ENCODE data around the gene ALKBH5. TPM values are rescaled to one million over a fixed set of nuclear protein-coding genes. Genes with fewer than 3 reads are reported as not detected.

Gene ALKBH5
- total and polyA plus RNA-seq, 2 of the 8 experiments (the other 6 are each of a cell fraction or from before 2014, with no cell fraction given), result 63.7 to 86.4 TPM

GRCh38 chr17:18182110-18182977 lies 1.3 kb upstream of the ALKBH5 start:
- Histone ChIP-seq H3K4ac (replicated peaks; ENCODE audit: insufficient read length, low read depth, low read length) (peak overlapping the region; percentile 70), H3K9me3 (ENCODE audit: insufficient read depth in 2 of 2, low read depth in 1 of 2, low read length in 1 of 2) (no peaks in the 10 kb centered on the region), H2BK20ac (ENCODE audit: low read length) (no peak overlapping the region), H2BK120ac (replicated peaks; ENCODE audit: low read depth, low read length) (no peak overlapping the region), H2AK5ac (ENCODE audit: low read depth, low read length) (0 out of 2 replicates have a peak overlapping the region, but pooled peaks have one; percentile 19), H3K9ac (replicated peaks in 1 of 4; ENCODE audit: extremely low read depth in 1 of 4, low read depth in 3 of 4, low read length in 3 of 4) (peak overlapping the region; percentile 41 to 88 (median 82)), H4K91ac (replicated peaks; ENCODE audit: insufficient read length, low read length) (peak overlapping the region; percentile 83), H2BK15ac (ENCODE audit: low read length) (0 out of 2 replicates have a peak overlapping the region, but pooled peaks have one; percentile 61), H3K4me2 (ENCODE audit: insufficient read depth in 1 of 2, low read depth in 2 of 2, low read length in 2 of 2) (peak overlapping the region; percentile 68 to 99), H4K5ac (ENCODE audit: insufficient read length, low read depth, low read length) (peak overlapping the region; percentile 84), H3K14ac (ENCODE audit: insufficient read length) (no peak overlapping the region), H2BK12ac (ENCODE audit: low read depth, low read length) (peak overlapping the region; percentile 87), H2BK5ac (ENCODE audit: low read depth, low read length) (peak overlapping the region; percentile 69), H3K36me3 (ENCODE audit: control insufficient read depth in 2 of 4, insufficient read depth in 4 of 4, low read length in 3 of 4) (peaks cover 3 to 9% (median 6%) of the 10 kb centered on the region in 4 experiments; a peak in 5 of 8 replicates), H3K79me1 (ENCODE audit: low read depth, low read length) (peaks cover 16% of the 10 kb centered on the region), H4K8ac (ENCODE audit: extremely low read depth, insufficient read depth, low read length) (peak overlapping the region; percentile 92), H2AFZ (ENCODE audit: low read length) (no peak overlapping the region; the same call in 1 of the 2 replicates), H3K18ac (ENCODE audit: extremely low read depth, low read length) (peak overlapping the region; percentile 21; the same call in 1 of the 2 replicates), H3K27me3 (replicated peaks in 1 of 4; ENCODE audit: control insufficient read depth in 3 of 4, extremely low read depth in 1 of 4, insufficient read depth in 3 of 4, low read length in 3 of 4) (no peaks in the 10 kb centered on the region), H3K56ac (replicated peaks; ENCODE audit: insufficient read length, low read depth, low read length) (peak overlapping the region; percentile 90), H3K23ac (ENCODE audit: insufficient read length) (no peak overlapping the region), H3K27ac (ENCODE audit: low read depth, low read length) (peak overlapping the region; percentile 90), H3K79me2 (ENCODE audit: control insufficient read depth in 1 of 2, insufficient read depth in 2 of 2, low read length in 2 of 2) (peaks cover 27 to 31% of the 10 kb centered on the region in 2 experiments), H4K20me1 (replicated peaks in 1 of 2; ENCODE audit: control insufficient read depth in 1 of 2, insufficient read depth in 2 of 2, low read length in 2 of 2) (peaks cover 18 to 26% of the 10 kb centered on the region in 2 experiments), H3K23me2 (ENCODE audit: low read depth, low read length) (peaks cover 18% of the 10 kb centered on the region), H3K4me1 (replicated peaks in 1 of 4; ENCODE audit: control insufficient read depth in 3 of 4, insufficient read depth in 4 of 4, low read length in 3 of 4) (peaks cover 5 to 25% (median 8%) of the 10 kb centered on the region in 4 experiments), H3K4me3 (ENCODE audit: extremely low read depth in 1 of 4, insufficient read depth in 2 of 4, low read depth in 3 of 4, low read length in 4 of 4) (peak overlapping the region; percentile 52 to 87 (median 80))
- CTCF ChIA-PET (ENCODE audit: partially characterized antibody), result interaction anchor here (0.7 to 4.8 kb wide), 7 partner anchors 10 to 41 kb away, joined by 4 to 53 read pairs (median 4); no protein-coding TSS in a partner anchor
- TF ChIP-seq JUND (IDR thresholded peaks at IDR 0.05; ENCODE audit: low read length) (no peak), SIX5 (IDR thresholded peaks at IDR 0.05; ENCODE audit: low read depth, low read length) (no peak), KDM4A (IDR thresholded peaks at IDR 0.05; ENCODE audit: low read depth, low read length, severe bottlenecking) (no peak), SIN3A (conservative IDR thresholded peaks at IDR 0.05 in 1 of 2, IDR thresholded peaks at IDR 0.05 in 1 of 2; ENCODE audit: low read depth in 1 of 2, low read length in 2 of 2) (no peak), CREB1 (IDR thresholded peaks at IDR 0.05) (no peak), E2F6 (IDR thresholded peaks at IDR 0.05) (0 out of 2 replicates have a peak, but pooled peaks have one; percentile 10)
- no peak for FAIRE-seq
- peak in 1 of 2 experiments; percentile 52 for DNase-seq (ENCODE audit: low read depth in 1 of 2, low spot score in 2 of 2)
- POLR2A ChIA-PET (ENCODE audit: partially characterized antibody), result interaction anchor here (0.9 to 6.1 kb wide), 24 partner anchors 8 to 146 kb away, joined by 3 to 43 read pairs (median 7); partner anchors contain the start of gene LLGL1
- WGBS, 2 experiments (ENCODE audit: extremely low coverage in 1 of 2, insufficient coverage in 1 of 2, insufficient read length in 1 of 2, insufficient replicate concordance in 2 of 2, low coverage in 1 of 2, low lambda C conversion rate in 2 of 2, missing lambda C conversion rate in 1 of 2), result 34% methylated on average over 28 of the region's 28 CpGs; no CpG with 5 or more reads in 1 of the 2 experiments
